ENCODE results near the gene PTGDS.
"Not testable (repeated sequence)": the region's sequence is repeated elsewhere in the genome, so short reads cannot be mapped to it uniquely, and the experiment has no call there.

The PTGDS gene

DNA sequence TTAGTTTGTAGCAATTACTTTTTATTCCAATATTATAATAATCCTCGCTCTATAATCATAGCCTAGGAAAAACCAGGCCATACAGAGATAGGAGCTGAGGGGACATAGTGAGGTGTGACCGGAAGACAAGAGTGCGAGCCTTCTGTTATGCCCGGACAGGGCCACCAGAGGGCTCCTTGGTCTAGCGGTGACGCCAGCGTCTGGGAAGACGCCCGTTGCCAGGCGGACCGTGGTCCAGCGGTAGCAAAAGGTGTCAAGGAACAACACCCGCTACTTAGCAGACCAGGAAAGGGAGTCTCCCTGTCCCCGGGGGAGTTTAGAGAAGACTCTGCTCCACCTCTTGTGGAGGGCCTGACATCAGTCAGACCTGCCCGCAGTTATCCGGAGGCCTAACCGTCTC lies 27.0 kb downstream of the PTGDS start:
- TF ChIP-seq, protein P1, sequence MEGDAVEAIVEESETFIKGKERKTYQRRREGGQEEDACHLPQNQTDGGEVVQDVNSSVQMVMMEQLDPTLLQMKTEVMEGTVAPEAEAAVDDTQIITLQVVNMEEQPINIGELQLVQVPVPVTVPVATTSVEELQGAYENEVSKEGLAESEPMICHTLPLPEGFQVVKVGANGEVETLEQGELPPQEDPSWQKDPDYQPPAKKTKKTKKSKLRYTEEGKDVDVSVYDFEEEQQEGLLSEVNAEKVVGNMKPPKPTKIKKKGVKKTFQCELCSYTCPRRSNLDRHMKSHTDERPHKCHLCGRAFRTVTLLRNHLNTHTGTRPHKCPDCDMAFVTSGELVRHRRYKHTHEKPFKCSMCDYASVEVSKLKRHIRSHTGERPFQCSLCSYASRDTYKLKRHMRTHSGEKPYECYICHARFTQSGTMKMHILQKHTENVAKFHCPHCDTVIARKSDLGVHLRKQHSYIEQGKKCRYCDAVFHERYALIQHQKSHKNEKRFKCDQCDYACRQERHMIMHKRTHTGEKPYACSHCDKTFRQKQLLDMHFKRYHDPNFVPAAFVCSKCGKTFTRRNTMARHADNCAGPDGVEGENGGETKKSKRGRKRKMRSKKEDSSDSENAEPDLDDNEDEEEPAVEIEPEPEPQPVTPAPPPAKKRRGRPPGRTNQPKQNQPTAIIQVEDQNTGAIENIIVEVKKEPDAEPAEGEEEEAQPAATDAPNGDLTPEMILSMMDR (IDR thresholded peaks at IDR 0.05; ENCODE audit: low read depth, low read length), result peak; percentile 16
- DNase-seq (ENCODE audit: extremely low read depth, low read depth), result not testable (repeated sequence)

DNA sequence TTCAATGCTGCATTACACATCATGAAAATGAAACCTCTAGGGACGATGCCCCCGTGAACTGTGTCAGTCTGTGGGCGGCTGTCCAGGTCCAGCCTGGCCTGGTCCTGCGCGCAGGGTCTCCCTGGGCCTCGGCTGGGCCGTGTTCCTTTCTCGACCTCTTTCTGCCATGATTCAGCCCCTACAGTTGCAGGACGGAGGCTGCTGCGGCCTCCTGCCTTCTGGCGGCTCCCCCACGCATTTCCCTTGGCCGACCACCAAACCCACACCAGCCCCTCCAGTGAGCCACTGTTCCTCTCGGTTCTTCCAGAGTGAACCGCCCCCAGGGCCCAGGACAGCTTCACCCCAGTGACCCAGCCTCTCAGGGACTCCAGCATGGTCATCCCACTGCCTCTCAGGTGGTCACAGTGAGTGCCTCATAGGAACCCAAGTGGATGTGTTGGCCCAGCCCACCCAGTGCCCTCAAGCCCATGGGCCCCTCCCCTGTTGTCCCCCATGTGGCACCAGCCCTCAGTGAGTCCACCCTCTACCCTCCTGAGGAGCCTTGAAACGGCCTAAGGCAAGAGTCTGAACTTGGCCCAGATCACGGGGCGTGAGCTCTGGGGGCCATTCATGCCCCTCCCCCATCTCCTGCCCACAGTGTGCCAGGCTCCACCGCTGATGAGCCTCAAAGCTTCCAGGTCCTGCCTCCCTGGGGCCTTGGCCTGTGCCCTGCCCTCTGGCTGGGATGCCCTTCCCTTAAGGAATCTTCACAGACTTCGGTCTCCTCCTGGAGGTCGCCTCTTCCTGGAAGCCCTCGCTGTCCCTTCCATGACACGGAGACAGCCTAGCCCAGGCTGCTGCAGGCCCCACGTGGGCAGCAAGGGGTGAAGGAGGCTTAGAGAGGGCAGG lies 29.1 kb downstream of the PTGDS start:
- DNase-seq (ENCODE audit: extremely low read depth, low read depth), result no peak
- TF ChIP-seq, protein P1 (IDR thresholded peaks at IDR 0.05; ENCODE audit: low read depth, low read length), result no peak

DNA sequence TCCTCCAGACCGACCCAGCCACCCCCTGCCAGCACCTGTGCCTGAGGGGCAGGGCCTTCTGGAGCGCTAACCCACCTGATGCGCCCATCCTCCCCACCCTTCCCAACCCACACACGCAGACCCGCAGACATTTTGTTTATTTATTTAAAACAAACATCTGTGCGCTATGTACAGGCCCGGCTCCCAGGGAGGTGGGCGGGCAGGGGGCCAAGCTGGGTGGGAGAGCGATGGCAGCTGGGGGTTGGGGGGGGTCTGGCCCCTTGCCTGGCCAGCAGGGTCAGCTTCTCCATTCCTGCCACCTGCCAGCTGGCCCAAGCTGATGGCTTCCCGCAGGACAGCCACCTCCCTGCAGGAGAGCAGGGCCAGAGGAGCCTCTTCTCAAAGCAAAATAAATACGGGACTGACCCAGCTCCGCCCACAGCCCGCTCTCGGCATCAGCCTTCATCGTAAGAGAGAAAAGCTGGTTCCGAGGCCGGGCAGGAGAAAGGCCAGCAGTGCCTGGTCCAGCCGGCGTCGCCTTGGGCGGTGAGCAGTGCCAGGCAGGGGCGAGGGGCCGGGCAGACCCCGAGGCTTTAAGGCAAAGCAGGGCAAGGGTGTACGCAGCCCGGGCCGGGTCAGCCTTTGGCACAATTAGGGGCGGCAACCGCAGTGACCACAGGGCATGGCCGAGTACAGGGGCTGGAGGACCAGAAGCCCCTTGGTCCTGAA lies 30.0 kb downstream of the PTGDS start:
- DNase-seq (ENCODE audit: extremely low read depth, low read depth), result no peak
- TF ChIP-seq, protein P1 (IDR thresholded peaks at IDR 0.05; ENCODE audit: low read depth, low read length), result no peak

DNA sequence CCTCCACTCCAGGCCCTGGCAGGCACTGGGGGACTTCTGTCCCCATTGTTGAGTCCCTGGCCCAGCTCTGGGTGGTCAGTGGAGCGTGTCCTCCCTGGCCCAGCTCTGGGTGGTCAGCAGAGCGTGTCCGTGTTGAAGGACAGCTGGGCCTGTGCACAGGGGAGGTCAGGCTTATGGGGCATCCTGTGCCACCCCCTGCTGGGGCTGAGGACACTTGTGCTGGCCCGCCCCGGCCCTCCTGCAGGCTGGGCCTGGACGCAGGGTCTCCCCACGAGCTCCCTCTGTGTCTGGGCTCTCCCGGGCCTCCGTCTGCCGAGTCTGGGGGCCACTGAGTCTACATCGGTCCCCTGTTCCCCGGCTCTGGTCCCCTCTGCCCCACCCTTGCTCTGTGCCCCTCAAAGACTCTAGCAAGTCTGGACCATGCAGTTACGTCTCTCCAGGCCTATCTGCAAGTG lies 30.5 kb downstream of the PTGDS start:
- TF ChIP-seq, protein P1 (IDR thresholded peaks at IDR 0.05; ENCODE audit: low read depth, low read length), result no peak
- DNase-seq (ENCODE audit: extremely low read depth, low read depth), result no peak

DNA sequence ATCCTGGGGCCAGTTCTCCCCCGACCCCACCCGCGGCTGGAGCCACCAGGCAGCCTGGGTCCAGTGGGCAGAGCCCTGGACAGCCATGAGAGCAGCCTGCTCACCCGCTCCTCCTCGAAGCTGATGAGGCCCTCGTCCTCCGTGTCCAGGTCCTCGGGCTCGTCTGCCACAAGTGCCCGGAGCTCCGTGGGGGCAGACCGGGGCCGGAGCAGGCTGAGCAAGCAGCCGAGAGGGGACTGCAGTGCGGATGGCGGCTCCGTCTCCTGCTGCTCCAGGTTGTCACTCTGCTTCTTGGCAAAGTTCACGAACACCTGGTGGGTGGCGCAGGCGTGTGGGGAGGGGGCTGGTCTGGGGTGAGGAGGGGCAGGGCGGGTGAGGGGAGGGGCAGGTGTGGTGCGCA lies 31.0 kb downstream of the PTGDS start:
- no peak for DNase-seq (ENCODE audit: extremely low read depth, low read depth)
- TF ChIP-seq, protein P1 (IDR thresholded peaks at IDR 0.05; ENCODE audit: low read depth, low read length), result no peak

DNA sequence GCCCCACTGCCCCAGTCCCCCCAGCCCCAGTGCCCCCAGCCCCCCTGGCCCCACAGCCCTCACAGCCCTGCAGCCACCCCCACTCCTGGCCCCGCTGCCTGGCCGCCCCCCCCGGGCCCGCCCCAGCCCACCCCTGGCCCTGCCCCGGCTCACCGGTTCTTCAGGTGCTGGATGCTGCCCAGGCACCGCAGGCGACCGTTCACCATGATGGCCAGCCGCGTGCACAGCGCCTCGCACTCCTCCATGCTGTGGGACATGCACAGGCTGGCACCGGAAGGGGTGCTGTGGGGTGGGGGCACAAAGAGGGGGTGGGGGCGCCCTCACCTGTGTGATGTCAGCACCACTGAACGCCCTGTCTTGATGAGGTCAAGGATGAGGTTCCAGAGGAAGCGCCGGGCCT lies 31.9 kb downstream of the PTGDS start:
- no peak for DNase-seq (ENCODE audit: extremely low read depth, low read depth)
- TF ChIP-seq, protein P1 (IDR thresholded peaks at IDR 0.05; ENCODE audit: low read depth, low read length), result no peak
